Measurements from ENCODE around the gene HNF4A. TPM values are rescaled to one million over a fixed set of nuclear protein-coding genes. Genes with fewer than 3 reads are reported as not detected.

HNF4A gene
- total and polyA plus RNA-seq, 2 of the 13 experiments (the other 11 are each of a cell fraction or from before 2014, with no cell fraction given): 80.9 to 169 TPM

DNA sequence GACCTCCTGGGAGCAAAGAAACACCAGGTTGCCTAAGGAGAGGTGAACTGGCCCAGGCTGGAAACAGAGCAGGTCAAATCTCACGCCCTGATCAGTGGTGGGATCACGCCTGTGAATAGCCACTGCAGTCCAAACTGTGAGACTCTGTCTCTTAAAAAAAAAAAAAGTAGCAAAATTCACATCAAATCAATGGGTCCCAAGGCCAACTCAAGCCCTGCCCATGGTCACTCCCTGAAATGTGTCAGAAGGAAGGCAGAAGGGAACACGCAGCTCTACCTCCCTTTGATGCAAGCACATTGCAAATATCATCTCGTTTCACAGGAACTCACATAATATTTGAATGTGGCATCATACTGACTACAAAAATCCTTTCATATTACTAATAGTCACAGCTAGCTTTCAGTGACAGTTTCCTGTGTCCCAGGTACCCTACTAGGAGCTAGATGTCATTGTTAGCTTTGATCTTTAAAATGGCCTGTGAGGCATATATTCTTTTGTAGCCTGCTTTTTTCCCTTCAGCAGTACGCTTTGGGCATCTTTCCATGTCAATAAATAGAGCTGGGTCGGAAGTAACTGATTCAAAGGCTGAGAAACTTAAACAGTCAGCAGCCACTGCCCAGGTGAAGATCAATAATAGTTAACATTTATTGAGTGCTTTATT is 105.8 kb downstream of the HNF4A start (continued):
- TF ChIP-seq, protein P1, sequence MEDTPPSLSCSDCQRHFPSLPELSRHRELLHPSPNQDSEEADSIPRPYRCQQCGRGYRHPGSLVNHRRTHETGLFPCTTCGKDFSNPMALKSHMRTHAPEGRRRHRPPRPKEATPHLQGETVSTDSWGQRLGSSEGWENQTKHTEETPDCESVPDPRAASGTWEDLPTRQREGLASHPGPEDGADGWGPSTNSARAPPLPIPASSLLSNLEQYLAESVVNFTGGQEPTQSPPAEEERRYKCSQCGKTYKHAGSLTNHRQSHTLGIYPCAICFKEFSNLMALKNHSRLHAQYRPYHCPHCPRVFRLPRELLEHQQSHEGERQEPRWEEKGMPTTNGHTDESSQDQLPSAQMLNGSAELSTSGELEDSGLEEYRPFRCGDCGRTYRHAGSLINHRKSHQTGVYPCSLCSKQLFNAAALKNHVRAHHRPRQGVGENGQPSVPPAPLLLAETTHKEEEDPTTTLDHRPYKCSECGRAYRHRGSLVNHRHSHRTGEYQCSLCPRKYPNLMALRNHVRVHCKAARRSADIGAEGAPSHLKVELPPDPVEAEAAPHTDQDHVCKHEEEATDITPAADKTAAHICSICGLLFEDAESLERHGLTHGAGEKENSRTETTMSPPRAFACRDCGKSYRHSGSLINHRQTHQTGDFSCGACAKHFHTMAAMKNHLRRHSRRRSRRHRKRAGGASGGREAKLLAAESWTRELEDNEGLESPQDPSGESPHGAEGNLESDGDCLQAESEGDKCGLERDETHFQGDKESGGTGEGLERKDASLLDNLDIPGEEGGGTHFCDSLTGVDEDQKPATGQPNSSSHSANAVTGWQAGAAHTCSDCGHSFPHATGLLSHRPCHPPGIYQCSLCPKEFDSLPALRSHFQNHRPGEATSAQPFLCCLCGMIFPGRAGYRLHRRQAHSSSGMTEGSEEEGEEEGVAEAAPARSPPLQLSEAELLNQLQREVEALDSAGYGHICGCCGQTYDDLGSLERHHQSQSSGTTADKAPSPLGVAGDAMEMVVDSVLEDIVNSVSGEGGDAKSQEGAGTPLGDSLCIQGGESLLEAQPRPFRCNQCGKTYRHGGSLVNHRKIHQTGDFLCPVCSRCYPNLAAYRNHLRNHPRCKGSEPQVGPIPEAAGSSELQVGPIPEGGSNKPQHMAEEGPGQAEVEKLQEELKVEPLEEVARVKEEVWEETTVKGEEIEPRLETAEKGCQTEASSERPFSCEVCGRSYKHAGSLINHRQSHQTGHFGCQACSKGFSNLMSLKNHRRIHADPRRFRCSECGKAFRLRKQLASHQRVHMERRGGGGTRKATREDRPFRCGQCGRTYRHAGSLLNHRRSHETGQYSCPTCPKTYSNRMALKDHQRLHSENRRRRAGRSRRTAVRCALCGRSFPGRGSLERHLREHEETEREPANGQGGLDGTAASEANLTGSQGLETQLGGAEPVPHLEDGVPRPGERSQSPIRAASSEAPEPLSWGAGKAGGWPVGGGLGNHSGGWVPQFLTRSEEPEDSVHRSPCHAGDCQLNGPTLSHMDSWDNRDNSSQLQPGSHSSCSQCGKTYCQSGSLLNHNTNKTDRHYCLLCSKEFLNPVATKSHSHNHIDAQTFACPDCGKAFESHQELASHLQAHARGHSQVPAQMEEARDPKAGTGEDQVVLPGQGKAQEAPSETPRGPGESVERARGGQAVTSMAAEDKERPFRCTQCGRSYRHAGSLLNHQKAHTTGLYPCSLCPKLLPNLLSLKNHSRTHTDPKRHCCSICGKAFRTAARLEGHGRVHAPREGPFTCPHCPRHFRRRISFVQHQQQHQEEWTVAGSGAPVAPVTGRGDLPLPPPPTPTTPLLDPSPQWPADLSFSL (CRISPR knock-in tag; IDR thresholded peaks at IDR 0.05): no peak
- TF ChIP-seq ZNF232 (CRISPR knock-in tag; IDR thresholded peaks at IDR 0.05; ENCODE audit: borderline replicate concordance): 0 out of 2 replicates have a peak, but pooled peaks have one; percentile 43
- TF ChIP-seq, protein P2, sequence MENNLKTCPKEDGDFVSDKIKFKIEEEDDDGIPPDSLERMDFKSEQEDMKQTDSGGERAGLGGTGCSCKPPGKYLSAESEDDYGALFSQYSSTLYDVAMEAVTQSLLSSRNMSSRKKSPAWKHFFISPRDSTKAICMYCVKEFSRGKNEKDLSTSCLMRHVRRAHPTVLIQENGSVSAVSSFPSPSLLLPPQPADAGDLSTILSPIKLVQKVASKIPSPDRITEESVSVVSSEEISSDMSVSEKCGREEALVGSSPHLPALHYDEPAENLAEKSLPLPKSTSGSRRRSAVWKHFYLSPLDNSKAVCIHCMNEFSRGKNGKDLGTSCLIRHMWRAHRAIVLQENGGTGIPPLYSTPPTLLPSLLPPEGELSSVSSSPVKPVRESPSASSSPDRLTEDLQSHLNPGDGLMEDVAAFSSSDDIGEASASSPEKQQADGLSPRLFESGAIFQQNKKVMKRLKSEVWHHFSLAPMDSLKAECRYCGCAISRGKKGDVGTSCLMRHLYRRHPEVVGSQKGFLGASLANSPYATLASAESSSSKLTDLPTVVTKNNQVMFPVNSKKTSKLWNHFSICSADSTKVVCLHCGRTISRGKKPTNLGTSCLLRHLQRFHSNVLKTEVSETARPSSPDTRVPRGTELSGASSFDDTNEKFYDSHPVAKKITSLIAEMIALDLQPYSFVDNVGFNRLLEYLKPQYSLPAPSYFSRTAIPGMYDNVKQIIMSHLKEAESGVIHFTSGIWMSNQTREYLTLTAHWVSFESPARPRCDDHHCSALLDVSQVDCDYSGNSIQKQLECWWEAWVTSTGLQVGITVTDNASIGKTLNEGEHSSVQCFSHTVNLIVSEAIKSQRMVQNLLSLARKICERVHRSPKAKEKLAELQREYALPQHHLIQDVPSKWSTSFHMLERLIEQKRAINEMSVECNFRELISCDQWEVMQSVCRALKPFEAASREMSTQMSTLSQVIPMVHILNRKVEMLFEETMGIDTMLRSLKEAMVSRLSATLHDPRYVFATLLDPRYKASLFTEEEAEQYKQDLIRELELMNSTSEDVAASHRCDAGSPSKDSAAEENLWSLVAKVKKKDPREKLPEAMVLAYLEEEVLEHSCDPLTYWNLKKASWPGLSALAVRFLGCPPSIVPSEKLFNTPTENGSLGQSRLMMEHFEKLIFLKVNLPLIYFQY (CRISPR knock-in tag; IDR thresholded peaks at IDR 0.05; ENCODE audit: borderline replicate concordance): peak; percentile 31; the same call in 1 of the 2 replicates
- no peak for TF ChIP-seq ZNF260 (CRISPR knock-in tag; IDR thresholded peaks at IDR 0.05; ENCODE audit: borderline replicate concordance, low read depth)
- peak; percentile 14; the same call in 1 of the 2 replicates for TF ChIP-seq FOXO1 (CRISPR knock-in tag; IDR thresholded peaks at IDR 0.05)
- TF ChIP-seq RARG (CRISPR knock-in tag; IDR thresholded peaks at IDR 0.05; ENCODE audit: low read depth): no peak
- TF ChIP-seq, protein P3, sequence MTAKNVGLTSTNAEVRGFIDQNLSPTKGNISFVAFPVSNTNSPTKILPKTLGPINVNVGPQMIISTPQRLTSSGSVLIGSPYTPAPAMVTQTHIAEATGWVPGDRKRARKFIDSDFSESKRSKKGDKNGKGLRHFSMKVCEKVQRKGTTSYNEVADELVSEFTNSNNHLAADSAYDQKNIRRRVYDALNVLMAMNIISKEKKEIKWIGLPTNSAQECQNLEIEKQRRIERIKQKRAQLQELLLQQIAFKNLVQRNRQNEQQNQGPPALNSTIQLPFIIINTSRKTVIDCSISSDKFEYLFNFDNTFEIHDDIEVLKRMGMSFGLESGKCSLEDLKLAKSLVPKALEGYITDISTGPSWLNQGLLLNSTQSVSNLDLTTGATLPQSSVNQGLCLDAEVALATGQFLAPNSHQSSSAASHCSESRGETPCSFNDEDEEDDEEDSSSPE (CRISPR knock-in tag; IDR thresholded peaks at IDR 0.05): no peak
- TF ChIP-seq, protein P4, sequence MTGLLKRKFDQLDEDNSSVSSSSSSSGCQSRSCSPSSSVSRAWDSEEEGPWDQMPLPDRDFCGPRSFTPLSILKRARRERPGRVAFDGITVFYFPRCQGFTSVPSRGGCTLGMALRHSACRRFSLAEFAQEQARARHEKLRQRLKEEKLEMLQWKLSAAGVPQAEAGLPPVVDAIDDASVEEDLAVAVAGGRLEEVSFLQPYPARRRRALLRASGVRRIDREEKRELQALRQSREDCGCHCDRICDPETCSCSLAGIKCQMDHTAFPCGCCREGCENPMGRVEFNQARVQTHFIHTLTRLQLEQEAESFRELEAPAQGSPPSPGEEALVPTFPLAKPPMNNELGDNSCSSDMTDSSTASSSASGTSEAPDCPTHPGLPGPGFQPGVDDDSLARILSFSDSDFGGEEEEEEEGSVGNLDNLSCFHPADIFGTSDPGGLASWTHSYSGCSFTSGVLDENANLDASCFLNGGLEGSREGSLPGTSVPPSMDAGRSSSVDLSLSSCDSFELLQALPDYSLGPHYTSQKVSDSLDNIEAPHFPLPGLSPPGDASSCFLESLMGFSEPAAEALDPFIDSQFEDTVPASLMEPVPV (CRISPR knock-in tag; IDR thresholded peaks at IDR 0.05): no peak
- peak; percentile 70 for TF ChIP-seq NCOA2 (CRISPR knock-in tag; IDR thresholded peaks at IDR 0.05)
- no peak for TF ChIP-seq MYNN (CRISPR knock-in tag; IDR thresholded peaks at IDR 0.05; ENCODE audit: low read depth)
- TF ChIP-seq SRF (IDR thresholded peaks at IDR 0.05; ENCODE audit: low read depth, low read length): no peak
- 0 out of 2 replicates have a peak, but pooled peaks have one; percentile 11 for TF ChIP-seq ZSCAN25 (CRISPR knock-in tag; IDR thresholded peaks at IDR 0.05)
- peak; percentile 77 for TF ChIP-seq SOX13 (IDR thresholded peaks at IDR 0.05)
- peak in 1 of 2 experiments; percentile 86; a peak in 2 of 4 replicates for TF ChIP-seq SOX13 (CRISPR knock-in tag; conservative IDR thresholded peaks at IDR 0.05 in 1 of 2, IDR thresholded peaks at IDR 0.05 in 1 of 2)
- TF ChIP-seq POLR2G (IDR thresholded peaks at IDR 0.05; ENCODE audit: low read depth, low read length): no peak
